K562 (cell line): ENCODE measurements around the gene LPGAT1. TPM values are rescaled to one million over a fixed set of nuclear protein-coding genes. Genes with fewer than 3 reads are reported as not detected.
A peak's percentile ranks its signal among the peaks of the same experiment; 100 is the strongest.

Experiments
- BHLHE40 ChIP-seq: IDR thresholded peaks from 2 replicates; pipeline ENCODE4 v1.6.1; 2011; ENCODE audit warnings: low read length, improper control_type of control experiment
- C11orf30 ChIP-seq: fragments of 450-650 bp; IDR thresholded peaks from 2 replicates; pipeline ENCODE4 v1.6.1; 2016; ENCODE audit warnings: low read depth, mild to moderate bottlenecking
- CBFA2T2 ChIP-seq: fragments of 450-650 bp; conservative IDR thresholded peaks from 2 replicates; pipeline ENCODE4 v1.6.1; 2017; ENCODE audit warnings: mild to moderate bottlenecking
- CC2D1A ChIP-seq: fragments of 450-650 bp; IDR thresholded peaks from 2 replicates; pipeline ENCODE4 v1.6.1; 2017; ENCODE audit warnings: mild to moderate bottlenecking
- DPF2 ChIP-seq: fragments of 450-650 bp; IDR thresholded peaks from 2 replicates; pipeline ENCODE4 v1.6.1; 2016
- FIP1L1 ChIP-seq: fragments of 200-400 bp; formaldehyde crosslinking; IDR thresholded peaks from 2 replicates; pipeline ENCODE4 v1.6.1; 2018; ENCODE audit warnings: mild to moderate bottlenecking, low read depth, low read length; ENCODE audit not compliant: poor library complexity, severe bottlenecking
- HEY1 ChIP-seq: fragments of 250-450 bp; sonication (Bioruptor Pico); IDR thresholded peaks from 2 replicates; pipeline ENCODE4 v1.5.0; 2020; ENCODE audit warnings: mild to moderate bottlenecking, moderate library complexity, borderline replicate concordance
- IRF2 ChIP-seq: sonication (generic); formaldehyde crosslinking; IDR thresholded peaks from 2 replicates; pipeline ENCODE4 v1.8.1; 2022; ENCODE audit warnings: mild to moderate bottlenecking, missing genetic modification reagents
- JUND ChIP-seq, 2 experiments: IDR thresholded peaks; 2 replicates in 1 of 2; 3 replicates in 1 of 2; pipeline ENCODE4 v1.6.1; 2011; ENCODE audit warnings: borderline replicate concordance in 2 of 2, low read depth in 2 of 2, low read length in 2 of 2, improper control_type of control experiment in 1 of 2, missing biosample characterization in 1 of 2, missing genetic modification characterization in 1 of 2, missing genetic modification reagents in 1 of 2
- L3MBTL2 ChIP-seq: fragments of 450-650 bp; IDR thresholded peaks from 2 replicates; pipeline ENCODE4 v1.6.1; 2016; ENCODE audit warnings: mild to moderate bottlenecking, moderate library complexity
- MAFG ChIP-seq: fragments of 450-650 bp; conservative IDR thresholded peaks from 2 replicates; pipeline ENCODE4 v1.6.1; 2016; ENCODE audit warnings: missing genetic modification characterization, missing compliant biosample characterization
- PRMT5 ChIP-seq: sonication (generic); formaldehyde crosslinking; IDR thresholded peaks from 2 replicates; pipeline ENCODE4 v1.5.0; 2020; ENCODE audit warnings: missing genetic modification reagents
- PRPF4 ChIP-seq: fragments of 200-400 bp; formaldehyde crosslinking; IDR thresholded peaks from one replicate; pipeline ENCODE4 v1.6.1; 2017; ENCODE audit warnings: low read length, low read depth, mild to moderate bottlenecking; ENCODE audit not compliant: insufficient read depth, poor library complexity, severe bottlenecking
- TAF15 ChIP-seq: fragments of 200-400 bp; formaldehyde crosslinking; IDR thresholded peaks from 2 replicates; pipeline ENCODE4 v1.6.1; 2017; ENCODE audit warnings: mild to moderate bottlenecking, low read depth, low read length, moderate library complexity
- WHSC1 ChIP-seq: IDR thresholded peaks from one replicate; pipeline ENCODE4 v1.6.1; 2012; ENCODE audit warnings: low read length, control low read depth, inconsistent platforms
- ZNF121 ChIP-seq: sonication (generic); formaldehyde crosslinking; conservative IDR thresholded peaks from 2 replicates; pipeline ENCODE4 v1.8.0; 2022; ENCODE audit warnings: missing genetic modification reagents
- ZNF124 ChIP-seq: sonication (generic); formaldehyde crosslinking; IDR thresholded peaks from 2 replicates; pipeline ENCODE4 v1.8.1; 2022; ENCODE audit warnings: missing genetic modification reagents
- ZNF134 ChIP-seq: fragments of 250-450 bp; sonication (Bioruptor Pico); conservative IDR thresholded peaks from 2 replicates; pipeline ENCODE4 v1.4.0; 2020
- ZNF174 ChIP-seq: fragments of 250-450 bp; sonication (Bioruptor Pico); IDR thresholded peaks from 2 replicates; pipeline ENCODE4 v1.4.0; 2020; ENCODE audit warnings: mild to moderate bottlenecking
- ZNF695 ChIP-seq: fragments of 450-650 bp; formaldehyde crosslinking; IDR thresholded peaks from 2 replicates; pipeline ENCODE4 v1.4.0; 2020; ENCODE audit warnings: mild to moderate bottlenecking, moderate library complexity
- ZNF717 ChIP-seq: fragments of 250-450 bp; sonication (Bioruptor Pico); IDR thresholded peaks from 2 replicates; pipeline ENCODE4 v1.5.0; 2021
- polyA plus RNA-seq, 8 experiments: library from polyadenylated mRNA; depleted of rRNA in 4 of 8; stranded (reverse) in 5 of 8; unstranded in 3 of 8; fragments of >200 nt; fragmentation: Nextera tagmentation in 2 of 8; fragmentation: Illumina TruSeq in 1 of 8; extraction: Ambion mirVana in 2 of 8; extraction: Trizol in 1 of 8; gene quantifications; 2 replicates each; pipeline versions ENCODE4 v1.2.1 to v1.2.3, GENCODE V29; 2011 to 2014; ENCODE audit warnings: inconsistent platforms in 1 of 8, missing spikeins in 1 of 8
- total RNA-seq, 7 experiments: library from RNA; depleted of rRNA in 6 of 7; stranded (reverse); fragments of >200 nt in 6 of 7; fragmentation: Illumina TruSeq in 2 of 7; extraction: Trizol in 2 of 7; gene quantifications; 2 replicates each; pipeline versions ENCODE4 v1.2.1 to v1.2.3, GENCODE V29; 2011 to 2021; ENCODE audit warnings: low replicate concordance in 1 of 7
- TF ChIP-seq, protein P1 (sequence below): fragments of 450-650 bp; IDR thresholded peaks from 2 replicates; pipeline ENCODE4 v1.6.1; 2016; ENCODE audit warnings: low read depth, mild to moderate bottlenecking, moderate library complexity
- TF ChIP-seq, protein P2 (sequence below): fragments of 250-450 bp; sonication (Bioruptor Pico); IDR thresholded peaks from 2 replicates; pipeline ENCODE4 v1.9.0; 2021; ENCODE audit warnings: mild to moderate bottlenecking, inconsistent platforms
- TF ChIP-seq, protein P3 (sequence below): IDR thresholded peaks from 2 replicates; pipeline ENCODE4 v1.6.1; 2012; ENCODE audit warnings: low read depth, low read length, improper control_type of control experiment, borderline replicate concordance
- TF ChIP-seq, protein P4 (sequence below): fragments of 450-650 bp; IDR thresholded peaks from 2 replicates; pipeline ENCODE4 v1.6.1; 2016

LPGAT1 gene
- total and polyA plus RNA-seq, 9 of the 15 experiments (the other 6 are each of a cell fraction or from before 2014, with no cell fraction given) = 5.7 to 31.4 (median 16.3) TPM

DNA sequence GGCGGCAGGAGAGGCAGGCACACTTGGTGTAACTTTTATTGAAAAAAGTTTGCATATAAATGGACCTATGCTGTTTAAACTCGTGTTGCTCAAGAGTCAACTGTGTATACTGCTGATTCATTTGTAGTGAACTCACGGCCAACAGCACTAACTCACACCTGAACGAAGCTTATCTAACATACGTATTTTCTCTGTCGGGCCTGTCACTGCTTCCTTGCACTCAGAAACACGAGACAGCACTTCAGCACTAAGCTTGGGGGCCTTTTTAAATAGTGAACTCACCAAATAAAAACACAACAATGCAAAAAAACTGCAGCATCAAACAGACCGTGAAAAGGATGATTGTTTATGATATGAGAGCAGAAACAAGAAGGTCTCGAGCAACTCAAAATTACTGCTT lies 96.2 kb downstream of the LPGAT1 start (continued):
- no peak for TF ChIP-seq FIP1L1
- TF ChIP-seq PRMT5 (CRISPR knock-in tag) = no peak
- TF ChIP-seq, protein P1, sequence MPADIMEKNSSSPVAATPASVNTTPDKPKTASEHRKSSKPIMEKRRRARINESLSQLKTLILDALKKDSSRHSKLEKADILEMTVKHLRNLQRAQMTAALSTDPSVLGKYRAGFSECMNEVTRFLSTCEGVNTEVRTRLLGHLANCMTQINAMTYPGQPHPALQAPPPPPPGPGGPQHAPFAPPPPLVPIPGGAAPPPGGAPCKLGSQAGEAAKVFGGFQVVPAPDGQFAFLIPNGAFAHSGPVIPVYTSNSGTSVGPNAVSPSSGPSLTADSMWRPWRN = no peak
- TF ChIP-seq, protein P2, sequence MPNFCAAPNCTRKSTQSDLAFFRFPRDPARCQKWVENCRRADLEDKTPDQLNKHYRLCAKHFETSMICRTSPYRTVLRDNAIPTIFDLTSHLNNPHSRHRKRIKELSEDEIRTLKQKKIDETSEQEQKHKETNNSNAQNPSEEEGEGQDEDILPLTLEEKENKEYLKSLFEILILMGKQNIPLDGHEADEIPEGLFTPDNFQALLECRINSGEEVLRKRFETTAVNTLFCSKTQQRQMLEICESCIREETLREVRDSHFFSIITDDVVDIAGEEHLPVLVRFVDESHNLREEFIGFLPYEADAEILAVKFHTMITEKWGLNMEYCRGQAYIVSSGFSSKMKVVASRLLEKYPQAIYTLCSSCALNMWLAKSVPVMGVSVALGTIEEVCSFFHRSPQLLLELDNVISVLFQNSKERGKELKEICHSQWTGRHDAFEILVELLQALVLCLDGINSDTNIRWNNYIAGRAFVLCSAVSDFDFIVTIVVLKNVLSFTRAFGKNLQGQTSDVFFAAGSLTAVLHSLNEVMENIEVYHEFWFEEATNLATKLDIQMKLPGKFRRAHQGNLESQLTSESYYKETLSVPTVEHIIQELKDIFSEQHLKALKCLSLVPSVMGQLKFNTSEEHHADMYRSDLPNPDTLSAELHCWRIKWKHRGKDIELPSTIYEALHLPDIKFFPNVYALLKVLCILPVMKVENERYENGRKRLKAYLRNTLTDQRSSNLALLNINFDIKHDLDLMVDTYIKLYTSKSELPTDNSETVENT (CRISPR knock-in tag) = no peak
- peak; percentile 45 for TF ChIP-seq L3MBTL2
- TF ChIP-seq CC2D1A = no peak
- no peak for TF ChIP-seq ZNF695
- TF ChIP-seq ZNF134 (CRISPR knock-in tag) = no peak
- TF ChIP-seq MAFG (tag) = peak; percentile 71
- TF ChIP-seq CBFA2T2 = no peak
- no peak for TF ChIP-seq WHSC1
- TF ChIP-seq DPF2 = peak; percentile 50; the same call in 1 of the 2 replicates
- TF ChIP-seq, protein P3, sequence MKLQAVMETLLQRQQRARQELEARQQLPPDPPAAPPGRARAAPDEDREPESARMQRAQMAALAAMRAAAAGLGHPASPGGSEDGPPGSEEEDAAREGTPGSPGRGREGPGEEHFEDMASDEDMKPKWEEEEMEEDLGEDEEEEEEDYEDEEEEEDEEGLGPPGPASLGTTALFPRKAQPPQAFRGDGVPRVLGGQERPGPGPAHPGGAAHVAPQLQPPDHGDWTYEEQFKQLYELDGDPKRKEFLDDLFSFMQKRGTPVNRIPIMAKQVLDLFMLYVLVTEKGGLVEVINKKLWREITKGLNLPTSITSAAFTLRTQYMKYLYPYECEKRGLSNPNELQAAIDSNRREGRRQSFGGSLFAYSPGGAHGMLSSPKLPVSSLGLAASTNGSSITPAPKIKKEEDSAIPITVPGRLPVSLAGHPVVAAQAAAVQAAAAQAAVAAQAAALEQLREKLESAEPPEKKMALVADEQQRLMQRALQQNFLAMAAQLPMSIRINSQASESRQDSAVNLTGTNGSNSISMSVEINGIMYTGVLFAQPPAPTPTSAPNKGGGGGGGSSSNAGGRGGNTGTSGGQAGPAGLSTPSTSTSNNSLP = no peak
- TF ChIP-seq ZNF121 = no peak
- TF ChIP-seq ZNF174 (CRISPR knock-in tag) = no peak
- TF ChIP-seq ZNF717 = no peak
- no peak for TF ChIP-seq TAF15
- TF ChIP-seq ZNF124 (CRISPR knock-in tag) = no peak
- no peak for TF ChIP-seq HEY1 (CRISPR knock-in tag)
- no peak for TF ChIP-seq IRF2 (CRISPR knock-in tag)
- TF ChIP-seq JUND (IDR thresholded peaks at IDR 0.05; ENCODE audit: borderline replicate concordance, low read depth, low read length) = no peak; the same call in 1 of the 2 replicates
- 0 out of 3 replicates have a peak, but pooled peaks have one; percentile 46 for TF ChIP-seq JUND (tag; IDR thresholded peaks at IDR 0.05; ENCODE audit: borderline replicate concordance, low read depth, low read length)
- peak; percentile 75; the same call in 1 of the 2 replicates for TF ChIP-seq C11orf30
- no peak for TF ChIP-seq PRPF4
- TF ChIP-seq, protein P4, sequence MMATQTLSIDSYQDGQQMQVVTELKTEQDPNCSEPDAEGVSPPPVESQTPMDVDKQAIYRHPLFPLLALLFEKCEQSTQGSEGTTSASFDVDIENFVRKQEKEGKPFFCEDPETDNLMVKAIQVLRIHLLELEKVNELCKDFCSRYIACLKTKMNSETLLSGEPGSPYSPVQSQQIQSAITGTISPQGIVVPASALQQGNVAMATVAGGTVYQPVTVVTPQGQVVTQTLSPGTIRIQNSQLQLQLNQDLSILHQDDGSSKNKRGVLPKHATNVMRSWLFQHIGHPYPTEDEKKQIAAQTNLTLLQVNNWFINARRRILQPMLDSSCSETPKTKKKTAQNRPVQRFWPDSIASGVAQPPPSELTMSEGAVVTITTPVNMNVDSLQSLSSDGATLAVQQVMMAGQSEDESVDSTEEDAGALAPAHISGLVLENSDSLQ = peak; percentile 42; the same call in 1 of the 2 replicates
- peak; percentile 58; the same call in 1 of the 2 replicates for TF ChIP-seq BHLHE40
